MM.1S (cell line): ENCODE data around the gene ETNK2.

Source experiments
- CTCF ChIP-seq: fragments of 300-600 bp; sonication (generic); IDR thresholded peaks from 2 replicates; pipeline ENCODE4 v1.5.1; 2016; ENCODE audit warnings: antibody characterized with exemption, low read length, mixed read lengths
- EZH2 ChIP-seq: fragments of 300-600 bp; sonication (generic); optimal IDR thresholded peaks from 2 replicates; pipeline ENCODE3; 2017; ENCODE audit warnings: low read depth, mild to moderate bottlenecking, antibody characterized with exemption, low read length, mixed read lengths

- TF ChIP-seq CTCF (peak; percentile 86), EZH2 (no peak)
Observed at GRCh38 chr1:204127597-204128242, 24.1 kb downstream of the ETNK2 start.
